Measurements from ENCODE around the gene GNAS.
A peak's percentile ranks its signal among the peaks of the same experiment; 100 is the strongest.

Gene GNAS

GRCh38 chr20:58867211-58867610, 14.7 kb downstream of the GNAS start:
- H2BK15ac ChIP-seq (ENCODE audit: low read depth, poor library complexity, severe bottlenecking): no peak overlapping the region
- peaks cover 19 to 28% of the 10 kb centered on the region in 2 experiments for H3K27me3 ChIP-seq (ENCODE audit: control insufficient read depth in 1 of 2, insufficient read depth in 1 of 2, low read length in 2 of 2)
- no peak overlapping the region for H2BK5ac ChIP-seq (ENCODE audit: low read depth, low read length, poor library complexity, severe bottlenecking)
- no peak overlapping the region for H3K14ac ChIP-seq (ENCODE audit: low read length in 2 of 2)
- H3K4me3 ChIP-seq (ENCODE audit: insufficient read depth in 1 of 2, low read depth in 1 of 2, low read length in 2 of 2): no peak overlapping the region
- H3K9ac ChIP-seq (ENCODE audit: low read length): no peak overlapping the region
- no peak overlapping the region for H2BK120ac ChIP-seq (ENCODE audit: low read depth, low read length)
- no peak overlapping the region for H2BK12ac ChIP-seq (ENCODE audit: low read length in 2 of 2)
- no peak overlapping the region for H2AK5ac ChIP-seq (ENCODE audit: low read length, severe bottlenecking)
- no peak overlapping the region for H4K8ac ChIP-seq (ENCODE audit: low read length)
- no peak overlapping the region for H3K4me2 ChIP-seq (ENCODE audit: low read length, poor library complexity, severe bottlenecking)
- H3K4me1 ChIP-seq (ENCODE audit: control insufficient read depth, insufficient read depth, low read depth, low read length): no peaks in the 10 kb centered on the region
- no peaks in the 10 kb centered on the region for H3K79me1 ChIP-seq (replicated peaks; ENCODE audit: low read length, poor library complexity, severe bottlenecking)
- no peak overlapping the region for H3K4ac ChIP-seq (ENCODE audit: low read depth in 1 of 2, low read length in 2 of 2)
- WGBS: 83% methylated on average over 4 of the region's 5 CpGs
- no peak overlapping the region for H3K23ac ChIP-seq (ENCODE audit: low read length in 2 of 2)
- no peaks in the 10 kb centered on the region for H3K9me3 ChIP-seq (ENCODE audit: control insufficient read depth, low read length)
- H2AFZ ChIP-seq (ENCODE audit: low read depth, low read length): no peak overlapping the region
- no peak overlapping the region for H3K18ac ChIP-seq (ENCODE audit: low read depth in 1 of 2, low read length in 2 of 2)
- H3K36me3 ChIP-seq (ENCODE audit: control insufficient read depth in 1 of 2, insufficient read depth in 2 of 2, low read depth in 1 of 2, low read length in 2 of 2): no peaks in the 10 kb centered on the region
- H4K91ac ChIP-seq (ENCODE audit: low read length): no peak overlapping the region
- no peak overlapping the region for H3K27ac ChIP-seq (ENCODE audit: low read length, poor library complexity, severe bottlenecking)
- DNase-seq: no peak

GRCh38 chr20:58868795-58869194, 16.3 kb downstream of the GNAS start:
- Histone ChIP-seq H4K91ac (ENCODE audit: low read length) (no peak overlapping the region), H2AFZ (ENCODE audit: low read depth, low read length) (no peak overlapping the region), H3K4ac (ENCODE audit: low read depth in 1 of 2, low read length in 2 of 2) (no peak overlapping the region), H2BK15ac (ENCODE audit: low read depth, poor library complexity, severe bottlenecking) (no peak overlapping the region), H3K23ac (ENCODE audit: low read length in 2 of 2) (no peak overlapping the region), H3K27ac (ENCODE audit: low read length, poor library complexity, severe bottlenecking) (no peak overlapping the region), H3K27me3 (ENCODE audit: control insufficient read depth in 1 of 2, insufficient read depth in 1 of 2, low read length in 2 of 2) (peaks cover 9 to 20% of the 10 kb centered on the region in 2 experiments), H3K9ac (ENCODE audit: low read length) (no peak overlapping the region), H3K9me3 (ENCODE audit: control insufficient read depth, low read length) (no peaks in the 10 kb centered on the region), H2BK120ac (ENCODE audit: low read depth, low read length) (no peak overlapping the region), H4K8ac (ENCODE audit: low read length) (no peak overlapping the region), H3K4me2 (ENCODE audit: low read length, poor library complexity, severe bottlenecking) (no peak overlapping the region), H2BK12ac (ENCODE audit: low read length in 2 of 2) (no peak overlapping the region), H3K4me1 (ENCODE audit: control insufficient read depth, insufficient read depth, low read depth, low read length) (no peaks in the 10 kb centered on the region), H3K14ac (ENCODE audit: low read length in 2 of 2) (no peak overlapping the region), H2BK5ac (ENCODE audit: low read depth, low read length, poor library complexity, severe bottlenecking) (no peak overlapping the region), H3K4me3 (ENCODE audit: insufficient read depth in 1 of 2, low read depth in 1 of 2, low read length in 2 of 2) (no peak overlapping the region), H3K18ac (ENCODE audit: low read depth in 1 of 2, low read length in 2 of 2) (no peak overlapping the region), H3K36me3 (ENCODE audit: control insufficient read depth in 1 of 2, insufficient read depth in 2 of 2, low read depth in 1 of 2, low read length in 2 of 2) (no peaks in the 10 kb centered on the region), H2AK5ac (ENCODE audit: low read length, severe bottlenecking) (no peak overlapping the region), H3K79me1 (replicated peaks; ENCODE audit: low read length, poor library complexity, severe bottlenecking) (no peaks in the 10 kb centered on the region)
- DNase-seq: no peak
- 55% methylated on average over 10 of the region's 14 CpGs for WGBS

DNA sequence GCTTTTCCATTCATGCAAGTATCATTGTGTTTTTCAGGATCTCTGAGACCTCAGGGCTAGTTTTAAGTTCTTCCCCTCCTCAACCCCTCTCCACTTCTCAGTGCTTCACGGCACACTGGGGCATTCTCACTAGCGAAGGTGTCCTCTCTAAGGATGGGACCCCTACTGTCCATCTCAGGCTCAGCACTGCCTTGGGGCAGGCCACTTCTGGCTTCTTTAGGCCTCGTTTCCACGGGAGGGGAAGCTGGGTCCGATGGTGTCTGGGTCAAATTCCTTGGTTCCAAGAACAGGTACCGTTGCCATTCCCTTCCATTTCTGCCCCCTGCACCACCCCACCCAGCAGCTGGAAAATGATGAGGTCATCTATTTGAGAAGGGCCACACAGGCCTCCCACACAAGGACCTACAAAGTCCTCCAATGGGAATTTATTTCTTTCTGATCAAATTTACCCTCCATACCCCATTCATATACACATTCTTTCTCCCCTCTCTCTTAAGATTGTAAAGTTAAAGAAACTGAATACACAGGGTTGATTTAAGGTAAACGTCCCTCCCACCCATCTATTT, 17.2 kb downstream of the GNAS start:
- no peak overlapping the region for H3K4me2 ChIP-seq (ENCODE audit: low read length, poor library complexity, severe bottlenecking)
- DNase-seq: no peak
- no peak overlapping the region for H3K18ac ChIP-seq (ENCODE audit: low read depth in 1 of 2, low read length in 2 of 2)
- H2BK120ac ChIP-seq (ENCODE audit: low read depth, low read length): no peak overlapping the region
- H3K79me1 ChIP-seq (replicated peaks; ENCODE audit: low read length, poor library complexity, severe bottlenecking): no peaks in the 10 kb centered on the region
- no peak overlapping the region for H3K9ac ChIP-seq (ENCODE audit: low read length)
- H3K4ac ChIP-seq (ENCODE audit: low read depth in 1 of 2, low read length in 2 of 2): no peak overlapping the region
- H3K14ac ChIP-seq (ENCODE audit: low read length in 2 of 2): no peak overlapping the region
- no peak overlapping the region for H2AFZ ChIP-seq (ENCODE audit: low read depth, low read length)
- peaks cover 7 to 19% of the 10 kb centered on the region in 2 experiments for H3K27me3 ChIP-seq (ENCODE audit: control insufficient read depth in 1 of 2, insufficient read depth in 1 of 2, low read length in 2 of 2)
- H2BK15ac ChIP-seq (ENCODE audit: low read depth, poor library complexity, severe bottlenecking): no peak overlapping the region
- no peak overlapping the region for H2BK12ac ChIP-seq (ENCODE audit: low read length in 2 of 2)
- no peak overlapping the region for H2BK5ac ChIP-seq (ENCODE audit: low read depth, low read length, poor library complexity, severe bottlenecking)
- H4K91ac ChIP-seq (ENCODE audit: low read length): no peak overlapping the region
- H3K9me3 ChIP-seq (ENCODE audit: control insufficient read depth, low read length): no peaks in the 10 kb centered on the region
- H3K4me1 ChIP-seq (ENCODE audit: control insufficient read depth, insufficient read depth, low read depth, low read length): no peaks in the 10 kb centered on the region
- H3K36me3 ChIP-seq (ENCODE audit: control insufficient read depth in 1 of 2, insufficient read depth in 2 of 2, low read depth in 1 of 2, low read length in 2 of 2): no peaks in the 10 kb centered on the region
- WGBS: 71% methylated on average over 7 of the region's 7 CpGs
- H3K23ac ChIP-seq (ENCODE audit: low read length in 2 of 2): no peak overlapping the region
- H2AK5ac ChIP-seq (ENCODE audit: low read length, severe bottlenecking): no peak overlapping the region
- no peak overlapping the region for H3K27ac ChIP-seq (ENCODE audit: low read length, poor library complexity, severe bottlenecking)
- H3K4me3 ChIP-seq (ENCODE audit: insufficient read depth in 1 of 2, low read depth in 1 of 2, low read length in 2 of 2): no peak overlapping the region
- H4K8ac ChIP-seq (ENCODE audit: low read length): no peak overlapping the region

GRCh38 chr20:58870293-58871014, 17.9 kb downstream of the GNAS start:
- 33% methylated on average over 1 of the region's 7 CpGs for WGBS
- no peak overlapping the region for H3K18ac ChIP-seq (ENCODE audit: low read depth in 1 of 2, low read length in 2 of 2)
- H2BK120ac ChIP-seq (ENCODE audit: low read depth, low read length): no peak overlapping the region
- no peak overlapping the region for H3K4ac ChIP-seq (ENCODE audit: low read depth in 1 of 2, low read length in 2 of 2)
- H2AK5ac ChIP-seq (ENCODE audit: low read length, severe bottlenecking): no peak overlapping the region
- H3K4me2 ChIP-seq (ENCODE audit: low read length, poor library complexity, severe bottlenecking): no peak overlapping the region
- no peak overlapping the region for H3K4me3 ChIP-seq (ENCODE audit: insufficient read depth in 1 of 2, low read depth in 1 of 2, low read length in 2 of 2)
- H2BK15ac ChIP-seq (ENCODE audit: low read depth, poor library complexity, severe bottlenecking): no peak overlapping the region
- H3K79me1 ChIP-seq (replicated peaks; ENCODE audit: low read length, poor library complexity, severe bottlenecking): no peaks in the 10 kb centered on the region
- H3K23ac ChIP-seq (ENCODE audit: low read length in 2 of 2): no peak overlapping the region
- no peak overlapping the region for H2BK12ac ChIP-seq (ENCODE audit: low read length in 2 of 2)
- H3K14ac ChIP-seq (ENCODE audit: low read length in 2 of 2): no peak overlapping the region
- no peak overlapping the region for H3K9ac ChIP-seq (ENCODE audit: low read length)
- H2BK5ac ChIP-seq (ENCODE audit: low read depth, low read length, poor library complexity, severe bottlenecking): no peak overlapping the region
- peaks cover 7 to 19% of the 10 kb centered on the region in 2 experiments for H3K27me3 ChIP-seq (ENCODE audit: control insufficient read depth in 1 of 2, insufficient read depth in 1 of 2, low read length in 2 of 2)
- H4K8ac ChIP-seq (ENCODE audit: low read length): no peak overlapping the region
- no peaks in the 10 kb centered on the region for H3K9me3 ChIP-seq (ENCODE audit: control insufficient read depth, low read length)
- peaks cover 2% of the 10 kb centered on the region for H3K4me1 ChIP-seq (ENCODE audit: control insufficient read depth, insufficient read depth, low read depth, low read length)
- peak; percentile 57 for DNase-seq
- no peaks in the 10 kb centered on the region for H3K36me3 ChIP-seq (ENCODE audit: control insufficient read depth in 1 of 2, insufficient read depth in 2 of 2, low read depth in 1 of 2, low read length in 2 of 2)
- no peak overlapping the region for H3K27ac ChIP-seq (ENCODE audit: low read length, poor library complexity, severe bottlenecking)
- H4K91ac ChIP-seq (ENCODE audit: low read length): no peak overlapping the region
- no peak overlapping the region for H2AFZ ChIP-seq (ENCODE audit: low read depth, low read length)
